ENCODE results near the gene NUDCD2. TPM values are rescaled to one million over a fixed set of nuclear protein-coding genes. Genes with fewer than 3 reads are reported as not detected.

The NUDCD2 gene
- total RNA-seq, 1 donor from 2014 or later, result 25.1 TPM

- Mint-ChIP-seq H3K27me3 (ENCODE audit: unreplicated experiment) (no peaks in the 10 kb centered on the region), H3K36me3 (ENCODE audit: unreplicated experiment) (no peaks in the 10 kb centered on the region), H3K4me1 (ENCODE audit: unreplicated experiment) (peaks cover 9% of the 10 kb centered on the region), H3K27ac (ENCODE audit: unreplicated experiment) (peak overlapping the region; percentile 31), H3K4me3 (ENCODE audit: unreplicated experiment) (no peak overlapping the region), H3K9me3 (ENCODE audit: unreplicated experiment) (no peaks in the 10 kb centered on the region)
- DNase-seq (ENCODE audit: extremely low spot score, unreplicated experiment), result no peak
- no peak for TF ChIP-seq CTCF (IDR thresholded peaks at IDR 0.05)
These were observed 7.8 kb upstream of the NUDCD2 start for GRCh38 chr5:163467682-163468081.

GRCh38 chr5:163463063-163463435, 3.1 kb upstream of the NUDCD2 start:
- Mint-ChIP-seq H3K27ac (ENCODE audit: unreplicated experiment) (peak overlapping the region; percentile 92), H3K36me3 (ENCODE audit: unreplicated experiment) (no peaks in the 10 kb centered on the region), H3K4me1 (ENCODE audit: unreplicated experiment) (peaks cover 37% of the 10 kb centered on the region), H3K4me3 (ENCODE audit: unreplicated experiment) (no peak overlapping the region), H3K9me3 (ENCODE audit: unreplicated experiment) (no peaks in the 10 kb centered on the region), H3K27me3 (ENCODE audit: unreplicated experiment) (no peaks in the 10 kb centered on the region)
- TF ChIP-seq CTCF (IDR thresholded peaks at IDR 0.05), result no peak
- no peak for DNase-seq (ENCODE audit: extremely low spot score, unreplicated experiment)

- peak within 1 kb of the TSS; percentile 100 for H3K27ac Mint-ChIP-seq (ENCODE audit: unreplicated experiment)
- no peaks in the 10 kb centered on the region for H3K9me3 Mint-ChIP-seq (ENCODE audit: unreplicated experiment)
- TF ChIP-seq CTCF (IDR thresholded peaks at IDR 0.05), result no peak
- H3K36me3 Mint-ChIP-seq (ENCODE audit: unreplicated experiment), result peaks cover 7% of the 10 kb centered on the region
- peak within 1 kb of the TSS; percentile 96 for H3K4me3 Mint-ChIP-seq (ENCODE audit: unreplicated experiment)
- DNase-seq (ENCODE audit: extremely low spot score, unreplicated experiment), result no peak
- H3K27me3 Mint-ChIP-seq (ENCODE audit: unreplicated experiment), result no peaks in the 10 kb centered on the region
- peaks cover 46% of the 10 kb centered on the region for H3K4me1 Mint-ChIP-seq (ENCODE audit: unreplicated experiment)
These were observed 765 bp upstream of the NUDCD2 start, which contains the start of gene HMMR for GRCh38 chr5:163460562-163461171. Gene HMMR, plus strand, starts transcription at chr5:163460632. Its CDS starts 61 bp downstream, at chr5:163460693.

- peak overlapping the region; percentile 100 for H3K27ac Mint-ChIP-seq (ENCODE audit: unreplicated experiment)
- H3K9me3 Mint-ChIP-seq (ENCODE audit: unreplicated experiment), result no peaks in the 10 kb centered on the region
- TF ChIP-seq CTCF (IDR thresholded peaks at IDR 0.05), result no peak
- DNase-seq (ENCODE audit: extremely low spot score, unreplicated experiment), result no peak
- peak overlapping the region; percentile 96 for H3K4me3 Mint-ChIP-seq (ENCODE audit: unreplicated experiment)
- H3K27me3 Mint-ChIP-seq (ENCODE audit: unreplicated experiment), result no peaks in the 10 kb centered on the region
- H3K36me3 Mint-ChIP-seq (ENCODE audit: unreplicated experiment), result peaks cover 17% of the 10 kb centered on the region
- peaks cover 46% of the 10 kb centered on the region for H3K4me1 Mint-ChIP-seq (ENCODE audit: unreplicated experiment)
These were observed 462 bp downstream of the NUDCD2 start for GRCh38 chr5:163459462-163459818.

GRCh38 chr5:163458778-163459385, 1.0 kb downstream of the NUDCD2 start:
- Mint-ChIP-seq H3K4me1 (ENCODE audit: unreplicated experiment) (peaks cover 46% of the 10 kb centered on the region), H3K4me3 (ENCODE audit: unreplicated experiment) (peak overlapping the region; percentile 96), H3K36me3 (ENCODE audit: unreplicated experiment) (peaks cover 17% of the 10 kb centered on the region), H3K27ac (ENCODE audit: unreplicated experiment) (peak overlapping the region; percentile 100), H3K9me3 (ENCODE audit: unreplicated experiment) (no peaks in the 10 kb centered on the region), H3K27me3 (ENCODE audit: unreplicated experiment) (no peaks in the 10 kb centered on the region)
- no peak for DNase-seq (ENCODE audit: extremely low spot score, unreplicated experiment)
- no peak for TF ChIP-seq CTCF (IDR thresholded peaks at IDR 0.05)
